Endometrial microvascular endothelial cells (primary cell): Measurements from ENCODE around the gene ONECUT3. TPM values are rescaled to one million over a fixed set of nuclear protein-coding genes. Genes with fewer than 3 reads are reported as not detected.

Source experiments
- in situ Hi-C: cut with HindIII; loops from 2 replicates; pipeline ENCODE4 v1.10.0; 2017; ENCODE audit warnings: low sequenced_read_pairs, low pct_unique_long_range_greater_than_20kb; ENCODE audit errors: inconsistent ontology term
- total RNA-seq: library from RNA; depleted of rRNA; stranded (reverse); fragments of >200 nt; gene quantifications from one replicate; pipeline ENCODE4 v1.2.3, GENCODE V29; 2015; ENCODE audit errors: inconsistent ontology term

ONECUT3 gene
- total RNA-seq, 1 donor from 2014 or later: not detected

- in situ Hi-C loops: no loop called here
Measured at GRCh38 chr19:1764729-1765128, 11.4 kb downstream of the ONECUT3 start.

GRCh38 chr19:1765232-1765903 is 12.1 kb downstream of the ONECUT3 start:
- in situ Hi-C loops: no loop called here

GRCh38 chr19:1765904-1766799 is 12.8 kb downstream of the ONECUT3 start:
- in situ Hi-C loops: no loop called here

GRCh38 chr19:1766800-1767352 is 13.6 kb downstream of the ONECUT3 start:
- in situ Hi-C loops: no loop called here

DNA sequence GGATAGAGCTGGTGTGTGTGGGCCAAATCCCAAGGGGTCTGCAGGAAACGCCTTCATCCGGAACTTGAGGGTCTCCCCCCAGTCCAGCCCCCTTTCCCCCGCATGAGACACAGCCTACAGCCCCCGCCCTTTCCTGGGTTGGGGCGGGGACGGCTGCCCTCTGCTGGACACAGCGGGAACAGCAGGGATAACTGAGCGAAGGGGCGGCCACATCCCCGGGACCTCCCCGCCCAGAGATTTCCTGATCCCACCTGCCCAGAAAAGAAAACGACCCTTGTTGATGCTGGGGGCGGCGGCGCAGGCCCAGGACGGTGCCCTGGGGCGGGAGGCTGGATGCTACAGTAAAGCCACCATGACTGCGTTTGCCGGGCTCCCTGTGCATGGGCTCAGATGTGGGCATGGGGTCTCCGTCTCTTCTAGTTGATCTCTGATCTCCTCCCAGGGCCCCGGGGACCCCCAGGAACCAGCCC is 14.2 kb downstream of the ONECUT3 start:
- in situ Hi-C loops: no loop called here

- in situ Hi-C loops: no loop called here
Measured at GRCh38 chr19:1768248-1768647, 14.9 kb downstream of the ONECUT3 start.

DNA sequence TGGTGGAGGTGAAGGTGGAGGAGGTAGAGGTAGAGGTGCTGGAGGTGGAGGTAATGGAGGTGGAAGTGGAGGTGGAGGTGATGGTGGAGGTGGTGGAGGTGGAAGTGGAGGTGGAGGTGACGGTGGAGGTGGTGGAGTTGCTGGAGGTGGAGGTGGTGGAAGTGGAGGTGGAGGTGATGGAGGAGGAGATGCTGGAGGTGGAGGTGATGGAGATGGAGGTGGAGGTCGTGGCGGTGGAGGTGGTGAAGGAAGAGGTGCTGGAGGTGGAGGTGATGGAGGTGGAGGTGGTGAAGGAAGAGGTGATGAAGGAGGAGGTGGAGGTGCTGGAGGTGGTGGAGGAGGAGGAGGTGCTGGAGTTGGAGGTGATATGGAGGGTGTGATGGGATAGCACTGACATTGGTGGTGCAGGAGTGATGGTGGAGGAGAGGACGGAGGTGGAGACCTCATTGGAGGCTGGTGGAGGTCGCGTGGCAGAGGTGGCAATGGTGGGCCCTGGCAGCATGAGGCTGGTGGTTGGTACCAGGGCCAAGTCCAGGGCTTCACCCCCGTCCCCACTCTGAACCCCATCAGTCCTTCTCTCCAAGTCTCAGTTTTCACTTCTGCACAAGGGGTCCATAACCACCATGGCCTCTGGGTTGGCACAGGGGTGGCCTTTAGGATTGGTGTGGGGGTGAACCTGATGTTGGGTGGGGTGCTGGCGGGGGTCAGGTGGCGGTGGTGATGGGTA is 15.8 kb downstream of the ONECUT3 start:
- in situ Hi-C loops: no loop called here

- in situ Hi-C loops: no loop called here
Measured at GRCh38 chr19:1769645-1769985, 16.3 kb downstream of the ONECUT3 start.

DNA sequence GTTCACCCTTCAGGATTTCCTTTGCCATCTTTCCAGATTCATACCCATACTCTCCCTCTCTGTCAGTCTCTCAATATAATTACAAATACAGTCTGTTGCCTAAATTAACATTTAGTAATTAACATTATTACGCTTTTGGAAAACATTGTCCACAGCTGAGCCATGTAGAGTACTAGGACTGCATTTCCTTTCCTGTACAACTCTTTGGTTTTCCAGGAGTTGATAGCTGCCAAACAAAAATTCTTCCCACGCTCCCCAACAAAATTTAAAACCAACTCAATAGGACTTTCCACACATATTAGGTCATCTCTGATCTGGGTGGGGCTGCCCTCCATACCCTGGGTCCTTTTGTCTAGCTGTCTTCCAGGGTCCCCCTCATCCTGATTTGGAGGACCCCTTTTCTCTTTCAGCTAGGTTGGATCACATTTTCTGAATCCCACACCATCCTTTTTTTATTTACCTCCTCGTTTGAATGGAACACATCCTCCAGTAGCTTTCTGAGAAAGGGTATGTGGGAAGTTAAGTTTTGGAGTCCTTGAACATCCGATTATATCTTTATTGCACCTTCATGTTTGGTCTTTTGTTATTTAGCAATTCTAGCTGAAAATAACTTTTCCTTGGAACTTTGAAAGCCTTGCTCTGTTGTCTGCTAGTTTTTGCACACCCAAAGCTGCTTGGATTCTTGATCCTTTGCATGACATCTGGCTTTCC is 17.7 kb downstream of the ONECUT3 start:
- in situ Hi-C loops: no loop called here

DNA sequence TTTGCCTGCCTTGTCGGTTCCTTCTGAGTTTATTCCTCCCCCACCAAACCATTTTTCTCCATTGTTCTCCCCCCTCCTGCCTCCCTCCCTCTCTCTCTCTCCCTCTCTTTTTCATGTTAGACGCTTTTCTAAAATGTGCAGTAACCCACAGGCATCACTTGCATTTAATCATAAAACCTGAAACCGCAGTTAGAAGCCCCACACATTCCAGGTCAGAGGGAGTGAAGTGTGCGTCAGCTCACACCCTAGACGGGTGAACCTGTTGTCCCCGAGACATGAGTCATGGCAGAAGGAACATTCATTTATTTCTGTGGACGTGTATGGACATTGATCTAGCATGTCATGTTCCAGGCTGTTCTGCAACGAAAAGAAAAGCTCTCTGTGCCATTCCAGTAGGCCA is 19.9 kb downstream of the ONECUT3 start:
- in situ Hi-C loops: no loop called here

DNA sequence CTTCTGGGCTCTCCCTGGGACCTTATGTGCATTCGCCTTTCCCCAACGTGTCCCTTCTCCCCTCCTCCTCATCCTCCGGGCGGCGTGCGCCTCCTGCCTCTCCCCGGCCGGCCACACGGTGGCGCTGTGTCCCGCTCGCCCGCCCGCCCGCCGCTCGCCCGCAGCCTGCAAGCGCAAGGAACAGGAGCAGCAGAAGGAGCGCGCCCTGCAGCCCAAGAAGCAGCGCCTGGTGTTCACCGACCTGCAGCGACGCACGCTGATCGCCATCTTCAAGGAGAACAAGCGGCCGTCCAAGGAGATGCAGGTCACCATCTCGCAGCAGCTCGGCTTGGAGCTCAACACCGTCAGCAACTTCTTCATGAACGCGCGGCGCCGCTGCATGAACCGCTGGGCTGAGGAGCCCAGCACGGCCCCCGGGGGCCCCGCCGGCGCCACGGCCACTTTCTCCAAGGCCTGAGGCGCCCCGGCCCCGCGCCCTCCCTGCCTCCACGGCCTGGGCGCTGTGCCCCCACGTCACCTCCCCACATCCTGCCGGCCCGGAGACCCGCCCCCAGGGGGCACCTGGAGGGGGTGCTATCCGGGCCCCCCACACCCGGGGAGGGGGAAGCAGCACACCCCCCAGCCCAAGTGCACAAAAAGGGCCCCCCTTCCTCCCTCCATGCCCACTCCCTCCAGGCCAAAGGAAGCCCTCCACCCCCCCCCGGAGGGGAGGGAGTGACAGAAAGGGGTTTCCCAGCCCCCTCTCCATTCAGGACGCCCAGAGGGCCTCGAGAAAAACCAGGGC is 21.9 kb downstream of the ONECUT3 start:
- in situ Hi-C loops: no loop called here

GRCh38 chr19:1775951-1776605 is 22.8 kb downstream of the ONECUT3 start:
- in situ Hi-C loops: no loop called here

GRCh38 chr19:1776606-1777147 is 23.4 kb downstream of the ONECUT3 start:
- in situ Hi-C loops: no loop called here

DNA sequence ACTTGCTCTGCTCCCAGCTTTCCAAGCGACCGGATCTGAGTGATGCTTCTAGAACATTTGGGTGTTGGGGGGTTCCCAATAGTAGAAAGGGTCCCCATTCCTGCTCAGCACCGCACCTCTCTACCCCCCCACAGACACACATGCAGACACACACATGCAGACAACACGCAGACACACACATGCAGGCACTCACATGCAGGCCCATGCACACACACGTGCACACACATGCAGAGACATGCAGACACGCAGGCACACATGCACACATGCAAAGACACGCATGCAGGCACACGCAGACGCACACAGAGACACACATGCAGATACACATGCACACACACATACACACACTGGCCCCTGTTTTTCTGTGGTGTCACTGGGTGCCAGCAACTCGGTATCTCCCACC is 23.8 kb downstream of the ONECUT3 start:
- in situ Hi-C loops: no loop called here

DNA sequence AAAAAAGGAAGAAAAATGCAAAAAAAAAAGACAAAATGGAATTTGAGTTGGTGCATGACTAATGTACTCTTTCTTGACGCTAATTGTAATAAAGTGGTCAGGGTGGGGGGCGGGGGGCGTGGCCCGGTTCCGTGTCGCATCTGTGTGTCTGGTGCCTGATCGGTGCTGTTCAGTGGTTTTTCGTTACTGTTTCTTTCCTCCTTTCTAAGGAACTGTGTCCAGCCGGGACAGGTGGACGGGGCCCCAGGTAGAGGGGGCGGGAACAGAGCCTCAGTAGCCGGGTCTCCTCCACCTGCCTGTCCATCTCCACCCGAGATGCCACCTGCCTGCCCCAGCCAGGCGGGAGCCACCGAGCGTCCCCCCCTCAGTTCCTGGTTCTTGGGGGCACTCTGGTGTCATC is 26.3 kb downstream of the ONECUT3 start:
- in situ Hi-C loops: no loop called here

DNA sequence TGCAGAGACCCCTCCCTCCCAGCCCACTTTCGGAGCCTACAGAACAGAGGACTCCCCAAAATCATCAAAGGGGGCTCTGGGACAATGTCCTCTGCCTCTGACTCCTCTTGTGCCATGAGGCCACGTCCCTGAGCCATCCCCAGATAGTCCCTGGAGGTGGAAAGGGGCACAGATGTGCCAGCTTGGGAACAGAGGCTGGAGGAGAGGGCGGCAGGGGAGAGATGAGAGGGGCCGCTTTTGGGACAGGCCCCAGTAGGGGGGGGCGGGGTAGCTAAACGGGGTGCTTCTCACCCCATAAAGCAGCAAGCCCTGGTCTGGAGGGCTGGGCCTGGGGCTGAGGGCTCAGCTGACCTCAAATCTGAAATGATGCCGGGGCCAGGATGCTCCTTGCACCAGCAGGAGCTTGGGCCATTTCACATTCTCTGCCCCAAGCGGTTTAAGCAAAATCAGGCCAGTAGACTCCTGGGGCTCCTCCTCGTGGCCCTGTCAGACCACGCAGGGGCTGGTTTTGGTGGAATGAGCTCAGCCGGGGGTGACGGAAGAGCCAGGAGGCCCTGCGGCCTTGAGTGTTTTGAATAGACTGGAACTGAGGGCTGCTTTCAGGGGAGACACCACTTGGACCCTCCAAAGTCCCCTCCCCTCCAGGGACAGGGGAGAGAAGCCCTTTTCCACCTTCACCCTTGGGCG is 27.1 kb downstream of the ONECUT3 start:
- in situ Hi-C loops: no loop called here

DNA sequence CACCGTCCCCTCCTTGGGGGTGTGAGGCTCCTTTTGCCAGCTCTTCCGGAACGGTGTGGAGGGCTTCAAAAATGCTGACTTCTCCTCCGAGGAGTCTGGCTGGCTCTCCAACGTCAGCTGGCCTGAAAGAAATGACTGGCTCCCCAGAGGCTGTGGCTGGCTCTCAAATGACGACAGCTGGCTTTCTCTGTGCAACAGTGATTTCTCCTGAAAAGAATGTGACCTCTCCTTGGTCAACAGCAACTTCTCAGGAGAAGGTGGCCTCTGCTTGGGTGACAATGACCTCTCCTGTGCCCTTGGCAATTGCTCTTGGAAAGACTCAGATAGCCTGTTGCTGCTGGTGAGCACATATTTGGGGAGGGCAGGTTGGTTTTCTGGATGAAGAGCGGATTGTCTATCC is 29.2 kb downstream of the ONECUT3 start:
- in situ Hi-C loops: no loop called here
